Neural crest cell (in vitro differentiated cells): ENCODE data around the gene FRAT1. TPM values are rescaled to one million over a fixed set of nuclear protein-coding genes. Genes with fewer than 3 reads are reported as not detected.
A peak's percentile ranks its signal among the peaks of the same experiment; 100 is the strongest.

Source experiments
- DNase-seq: peaks from one replicate; pipeline ENCODE4 v3.0.0; 2021; ENCODE audit warnings: low read depth, mixed read lengths, low spot score
- H3K27ac Mint-ChIP-seq: one replicate; pipeline ENCODE4 v1.8.0; 2021; ENCODE audit warnings: mild to moderate bottlenecking, mixed read lengths; ENCODE audit not compliant: unreplicated experiment
- H3K27me3 Mint-ChIP-seq: 2 replicates; pipeline ENCODE4 v1.8.0; 2021; ENCODE audit warnings: low read depth, mild to moderate bottlenecking, mixed read lengths
- H3K36me3 Mint-ChIP-seq: 2 replicates; pipeline ENCODE4 v1.8.0; 2021; ENCODE audit warnings: low read depth, mild to moderate bottlenecking, mixed read lengths
- H3K4me1 Mint-ChIP-seq: 2 replicates; pipeline ENCODE4 v1.8.0; 2021; ENCODE audit warnings: mixed read lengths
- H3K4me3 Mint-ChIP-seq: one replicate; pipeline ENCODE4 v1.8.0; 2021; ENCODE audit warnings: mild to moderate bottlenecking, mixed read lengths
- H3K9me3 Mint-ChIP-seq: 2 replicates; pipeline ENCODE4 v1.8.0; 2021; ENCODE audit warnings: mixed read lengths
- total RNA-seq: library from RNA; stranded (reverse); gene quantifications from 2 replicates; pipeline ENCODE4 v1.2.1, GENCODE V29; 2021
- TF ChIP-seq, protein P1 (sequence below): fragments of 200-600 bp; sonication (generic); conservative IDR thresholded peaks from 2 replicates; pipeline ENCODE4 v1.5.0; 2021; ENCODE audit warnings: antibody characterized with exemption, mild to moderate bottlenecking

The FRAT1 gene
- total RNA-seq, 1 donor from 2014 or later, result 2.2 TPM

DNA sequence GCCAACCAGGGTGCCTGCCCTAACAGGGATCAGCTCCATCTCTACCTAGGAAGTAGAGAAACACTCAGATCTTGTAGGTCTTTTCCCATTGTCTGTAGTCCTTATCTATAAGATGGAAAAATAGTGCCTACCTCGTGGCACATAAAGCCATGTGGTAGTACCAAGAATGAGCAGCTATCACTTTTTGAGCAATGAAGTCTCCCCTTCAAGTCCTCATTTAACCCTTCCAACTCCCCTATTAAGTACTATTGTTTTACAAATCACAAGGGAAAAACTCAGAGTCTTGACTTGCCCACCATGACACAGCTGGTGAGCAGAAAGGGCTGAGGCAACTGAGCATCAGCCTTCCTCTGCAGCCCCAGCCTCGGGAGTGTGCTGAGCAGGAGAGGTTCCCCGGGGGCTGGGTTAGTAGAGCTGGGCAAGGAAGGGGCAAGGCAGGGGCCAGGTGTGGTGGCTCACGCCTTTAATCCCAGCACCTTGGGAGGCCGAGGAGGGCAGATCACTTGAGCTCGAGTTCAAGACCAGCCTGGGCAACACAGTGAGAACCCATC is 12.2 kb downstream of the FRAT1 start:
- Mint-ChIP-seq H3K36me3 (peaks cover 5% of the 10 kb centered on the region), H3K4me1 (peaks cover 19% of the 10 kb centered on the region), H3K9me3 (no peaks in the 10 kb centered on the region), H3K4me3 (peak overlapping the region; percentile 94), H3K27me3 (peaks cover 39% of the 10 kb centered on the region), H3K27ac (no peak overlapping the region)
- TF ChIP-seq, protein P1, sequence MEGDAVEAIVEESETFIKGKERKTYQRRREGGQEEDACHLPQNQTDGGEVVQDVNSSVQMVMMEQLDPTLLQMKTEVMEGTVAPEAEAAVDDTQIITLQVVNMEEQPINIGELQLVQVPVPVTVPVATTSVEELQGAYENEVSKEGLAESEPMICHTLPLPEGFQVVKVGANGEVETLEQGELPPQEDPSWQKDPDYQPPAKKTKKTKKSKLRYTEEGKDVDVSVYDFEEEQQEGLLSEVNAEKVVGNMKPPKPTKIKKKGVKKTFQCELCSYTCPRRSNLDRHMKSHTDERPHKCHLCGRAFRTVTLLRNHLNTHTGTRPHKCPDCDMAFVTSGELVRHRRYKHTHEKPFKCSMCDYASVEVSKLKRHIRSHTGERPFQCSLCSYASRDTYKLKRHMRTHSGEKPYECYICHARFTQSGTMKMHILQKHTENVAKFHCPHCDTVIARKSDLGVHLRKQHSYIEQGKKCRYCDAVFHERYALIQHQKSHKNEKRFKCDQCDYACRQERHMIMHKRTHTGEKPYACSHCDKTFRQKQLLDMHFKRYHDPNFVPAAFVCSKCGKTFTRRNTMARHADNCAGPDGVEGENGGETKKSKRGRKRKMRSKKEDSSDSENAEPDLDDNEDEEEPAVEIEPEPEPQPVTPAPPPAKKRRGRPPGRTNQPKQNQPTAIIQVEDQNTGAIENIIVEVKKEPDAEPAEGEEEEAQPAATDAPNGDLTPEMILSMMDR, result no peak
- DNase-seq, result no peak

DNA sequence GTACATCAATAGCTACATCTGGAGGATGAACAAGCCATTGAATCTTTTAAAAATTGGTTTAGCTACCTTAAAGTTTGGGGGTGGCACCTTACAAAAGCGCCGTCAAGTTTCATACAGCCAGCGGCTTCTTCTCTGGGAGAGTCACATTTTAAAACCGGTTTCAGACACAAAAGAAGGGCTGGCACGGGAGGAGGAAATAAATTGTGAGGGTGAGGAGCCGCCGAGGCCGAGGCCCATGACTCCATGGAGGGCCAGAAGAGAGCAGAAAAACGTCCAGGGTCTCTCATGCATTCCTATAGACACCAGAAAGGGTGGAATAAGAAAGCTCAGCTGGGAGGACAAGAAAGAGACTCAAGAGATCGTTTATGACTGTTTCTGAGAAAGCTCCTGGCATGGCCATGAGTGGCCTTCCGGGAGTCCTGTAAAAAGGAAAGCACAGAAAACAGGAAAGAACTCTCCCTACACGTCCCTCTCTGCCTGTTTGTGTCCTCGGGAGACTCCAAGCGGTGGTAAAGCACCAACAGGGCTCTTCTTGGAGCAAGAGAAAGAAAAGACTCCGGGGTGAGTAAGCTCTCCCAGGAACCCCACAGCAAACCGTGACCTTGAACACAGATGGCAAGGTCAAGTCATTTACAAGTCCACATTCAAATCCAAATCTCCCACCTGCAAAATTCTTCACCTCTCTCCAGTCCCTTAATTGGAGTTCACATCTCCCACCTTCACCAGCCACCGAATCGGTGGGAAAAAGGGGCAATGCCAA is 13.7 kb downstream of the FRAT1 start:
- TF ChIP-seq, protein P1, result no peak
- Mint-ChIP-seq H3K9me3 (no peaks in the 10 kb centered on the region), H3K4me3 (peak overlapping the region; percentile 94), H3K4me1 (peaks cover 33% of the 10 kb centered on the region), H3K36me3 (peaks cover 5% of the 10 kb centered on the region), H3K27ac (no peak overlapping the region), H3K27me3 (peaks cover 54% of the 10 kb centered on the region)
- DNase-seq, result no peak

DNA sequence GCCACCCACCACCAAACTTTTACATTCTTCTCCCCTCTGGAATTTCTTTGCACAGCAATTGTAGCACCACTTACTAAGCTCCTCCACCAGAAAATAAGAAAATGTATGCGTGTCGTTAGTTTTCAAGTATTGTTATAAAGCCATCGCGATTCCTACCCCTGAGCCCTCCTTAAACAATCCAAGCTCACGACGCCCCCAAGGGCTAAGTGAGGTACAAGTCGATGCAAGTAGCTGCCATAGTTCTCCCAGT is 14.2 kb downstream of the FRAT1 start:
- Mint-ChIP-seq H3K27me3 (peaks cover 59% of the 10 kb centered on the region), H3K36me3 (peaks cover 5% of the 10 kb centered on the region), H3K27ac (peak overlapping the region; percentile 83), H3K9me3 (no peaks in the 10 kb centered on the region), H3K4me1 (peaks cover 37% of the 10 kb centered on the region), H3K4me3 (peak overlapping the region; percentile 94)
- TF ChIP-seq, protein P1, result peak; percentile 27
- DNase-seq, result peak; percentile 10

DNA sequence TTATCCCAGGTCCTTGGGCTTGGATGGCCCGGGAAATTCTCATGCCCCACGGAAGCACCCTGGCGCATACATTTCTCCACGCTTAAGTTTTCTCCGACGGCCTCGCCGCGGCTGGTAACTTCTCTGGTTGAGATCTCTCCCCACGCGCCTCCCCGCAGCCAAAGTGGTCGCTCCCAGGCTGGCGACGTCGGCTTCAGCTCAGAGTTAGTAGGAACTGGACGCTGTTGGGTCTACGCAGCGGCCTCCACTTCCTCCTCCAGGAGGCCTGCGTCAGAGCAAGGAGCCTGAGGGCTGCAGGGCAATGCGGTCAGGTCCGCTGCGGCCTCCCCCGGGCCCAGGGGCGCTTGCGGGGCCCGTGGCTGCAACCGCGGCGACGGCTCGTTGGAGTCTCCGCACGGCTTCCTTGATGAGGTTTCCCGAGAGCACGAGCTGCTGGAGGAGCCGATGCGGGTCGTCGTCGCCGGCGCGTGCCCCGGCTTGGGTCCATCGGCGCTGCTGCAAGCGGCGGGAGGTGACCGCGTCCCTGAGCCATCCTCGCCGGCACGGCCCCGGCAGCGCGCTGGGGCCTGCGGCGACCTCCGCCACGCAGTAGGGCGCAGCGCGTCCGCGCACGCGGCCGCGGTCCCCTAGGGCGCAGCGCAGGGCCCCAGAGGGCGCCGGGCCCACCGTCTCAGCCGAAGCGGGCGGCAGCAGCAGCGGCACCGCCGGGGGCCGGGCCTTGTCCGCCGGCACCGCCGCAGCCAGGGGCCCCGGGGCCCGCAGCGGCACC is 14.7 kb downstream of the FRAT1 start:
- Mint-ChIP-seq H3K27me3 (peaks cover 64% of the 10 kb centered on the region), H3K27ac (peak overlapping the region; percentile 83), H3K36me3 (peaks cover 5% of the 10 kb centered on the region), H3K4me1 (peaks cover 37% of the 10 kb centered on the region), H3K4me3 (peak overlapping the region; percentile 94), H3K9me3 (no peaks in the 10 kb centered on the region)
- peak; percentile 34 for DNase-seq
- TF ChIP-seq, protein P1, result no peak

DNA sequence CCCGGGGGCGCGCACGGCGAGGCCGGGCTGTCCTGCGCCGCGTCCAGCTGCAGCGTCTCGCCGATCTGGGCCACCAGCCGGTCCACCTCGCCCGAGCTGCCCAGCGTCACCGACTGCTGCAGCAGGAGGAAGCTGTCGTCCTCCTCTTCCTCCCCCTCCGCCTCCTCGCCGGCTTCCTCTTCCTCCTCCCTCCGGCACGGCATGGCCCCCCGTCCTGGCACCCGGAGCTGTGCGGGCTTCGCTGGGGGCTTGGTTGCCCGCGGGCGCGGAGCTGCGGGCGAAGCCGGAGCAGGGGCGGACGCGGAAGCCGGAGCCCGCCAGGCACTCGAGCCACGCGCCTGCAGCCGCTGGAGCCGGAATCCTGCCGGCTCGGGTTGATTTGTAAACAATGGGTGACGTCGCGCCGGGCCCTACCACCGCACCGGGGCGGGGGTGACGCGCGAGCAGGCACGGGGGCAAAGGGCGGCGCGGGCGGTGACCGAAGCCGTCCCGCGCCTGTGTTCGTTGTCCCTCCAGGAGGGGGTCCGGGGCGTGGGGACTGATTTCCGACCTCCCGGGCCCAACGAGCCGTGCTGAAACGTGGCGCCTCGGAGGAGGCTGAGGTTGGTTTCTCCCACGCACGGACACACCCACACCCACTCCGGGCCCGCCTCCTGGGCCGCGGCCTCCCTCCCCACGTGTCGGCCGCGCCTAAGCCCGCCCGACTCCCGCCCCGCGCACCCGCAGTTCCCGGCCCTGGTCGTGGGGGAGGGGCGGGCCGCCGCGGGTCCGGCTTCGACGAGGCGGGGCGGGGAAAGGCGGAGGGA is 15.5 kb downstream of the FRAT1 start, which contains the start of gene FRAT2:
FRAT2 (minus strand) TSS at position 360 of the 806 bp plus-strand sequence; CDS start at position 203, 157 bp downstream.
- TF ChIP-seq, protein P1, result no peak
- peak; percentile 80 for DNase-seq
- Mint-ChIP-seq H3K4me1 (peaks cover 37% of the 10 kb centered on the region), H3K9me3 (no peaks in the 10 kb centered on the region), H3K36me3 (peaks cover 5% of the 10 kb centered on the region), H3K27me3 (peaks cover 72% of the 10 kb centered on the region), H3K27ac (peak within 1 kb of the TSS; percentile 99), H3K4me3 (peak within 1 kb of the TSS; percentile 94)
